Camera-type eye (tissue), 1 donor: ENCODE measurements around the gene JUNB. TPM values are rescaled to one million over a fixed set of nuclear protein-coding genes. Genes with fewer than 3 reads are reported as not detected.

Experiments
- total RNA-seq: library from RNA; depleted of rRNA; stranded (reverse); fragments of >200 nt; gene quantifications from one replicate; pipeline ENCODE4 v1.2.3, GENCODE V29; 2014

The JUNB gene
- total RNA-seq, result 194 TPM

GRCh38 chr19:12791345-12792050, at the start of gene JUNB:
TSS of gene JUNB (plus strand) at chr19:12791486. CDS start at chr19:12791772, 286 bp downstream.

GRCh38 chr19:12751635-12752034, 39.7 kb upstream of the JUNB start, which contains the start of gene BEST2:
TSS of gene BEST2 (plus strand) at chr19:12751791. CDS start at chr19:12752593, 802 bp downstream.

GRCh38 chr19:12774588-12775555, 16.4 kb upstream of the JUNB start, which contains the start of gene HOOK2:
TSS of gene HOOK2 (minus strand) at chr19:12775552. CDS start at chr19:12775449, 103 bp downstream.

GRCh38 chr19:12801466-12802266, 10.4 kb downstream of the JUNB start, which contains the start of the genes PRDX2 and THSD8:
TSS of gene PRDX2 (minus strand) at chr19:12801800. CDS start at chr19:12801261, 539 bp downstream.
TSS of gene THSD8 (plus strand) at chr19:12802069. CDS start at chr19:12802072, 3 bp downstream.

GRCh38 chr19:12806242-12807081, 15.2 kb downstream of the JUNB start, which contains the start of gene RNASEH2A:
TSS of gene RNASEH2A (plus strand) at chr19:12806584. CDS start at chr19:12806674, 90 bp downstream.

GRCh38 chr19:12834566-12834943, 43.3 kb downstream of the JUNB start, which contains the start of gene RTBDN:
TSS of gene RTBDN (minus strand) at chr19:12834579. CDS start at chr19:12829979, 4,600 bp downstream.

GRCh38 chr19:12838182-12838885, 47.0 kb downstream of the JUNB start, which contains the start of gene MAST1:
TSS of gene MAST1 (plus strand) at chr19:12838515. CDS start at chr19:12838573, 58 bp downstream.

Other genes starting within 250 kb of the JUNB start
- gene ZNF564, start 240.0 kb upstream of the JUNB start, total RNA-seq, result 33.2 TPM
- 15.2 TPM for gene ZNF490, start 180.7 kb upstream of the JUNB start, total RNA-seq
- gene ZNF791, start 180.6 kb upstream of the JUNB start, total RNA-seq, result 47.4 TPM
- gene MAN2B1, start 124.7 kb upstream of the JUNB start, total RNA-seq, result 35.4 TPM
- 6.7 TPM for gene WDR83, start 124.7 kb upstream of the JUNB start, total RNA-seq
- 154 TPM for gene DHPS, start 109.6 kb upstream of the JUNB start, total RNA-seq
- gene GNG14, start 103.5 kb upstream of the JUNB start, total RNA-seq, result not detected
- 7.8 TPM for gene FBXW9, start 94.9 kb upstream of the JUNB start, total RNA-seq
- 92.0 TPM for gene TNPO2, start 67.6 kb upstream of the JUNB start, total RNA-seq
- 144 TPM for gene TRIR, start 56.8 kb upstream of the JUNB start, total RNA-seq
- 49.4 TPM for gene GET3, start 54.0 kb upstream of the JUNB start, total RNA-seq
- gene BEST2, start 39.7 kb upstream of the JUNB start, total RNA-seq, result 0.55 TPM
- 33.5 TPM for gene HOOK2, start 15.9 kb upstream of the JUNB start, total RNA-seq
- 290 TPM for gene PRDX2, start 10.3 kb downstream of the JUNB start, total RNA-seq
- gene THSD8, start 10.6 kb downstream of the JUNB start, total RNA-seq, result not detected
- 20.2 TPM for gene RNASEH2A, start 15.1 kb downstream of the JUNB start, total RNA-seq
- gene RTBDN, start 43.1 kb downstream of the JUNB start, total RNA-seq, result 8.6 TPM
- 23.3 TPM for gene MAST1, start 47.0 kb downstream of the JUNB start, total RNA-seq
- gene DNASE2, start 90.0 kb downstream of the JUNB start, total RNA-seq, result 15.1 TPM
- 2.1 TPM for gene KLF1, start 95.7 kb downstream of the JUNB start, total RNA-seq
- 59.3 TPM for gene GCDH, start 99.7 kb downstream of the JUNB start, total RNA-seq
- gene SYCE2, start 127.8 kb downstream of the JUNB start, total RNA-seq, result not detected
- 41.6 TPM for gene FARSA, start 142.2 kb downstream of the JUNB start, total RNA-seq
- gene CALR, start 147.1 kb downstream of the JUNB start, total RNA-seq, result 471 TPM
- gene RAD23A, start 154.4 kb downstream of the JUNB start, total RNA-seq, result 75.9 TPM
- 16.8 TPM for gene GADD45GIP1, start 165.7 kb downstream of the JUNB start, total RNA-seq
- gene DAND5, start 178.1 kb downstream of the JUNB start, total RNA-seq, result 5.2 TPM
- 122 TPM for gene NFIX, start 204.0 kb downstream of the JUNB start, total RNA-seq